Measurements from ENCODE around the gene SLC35F1.
A peak's percentile ranks its signal among the peaks of the same experiment; 100 is the strongest.

The SLC35F1 gene

DNA sequence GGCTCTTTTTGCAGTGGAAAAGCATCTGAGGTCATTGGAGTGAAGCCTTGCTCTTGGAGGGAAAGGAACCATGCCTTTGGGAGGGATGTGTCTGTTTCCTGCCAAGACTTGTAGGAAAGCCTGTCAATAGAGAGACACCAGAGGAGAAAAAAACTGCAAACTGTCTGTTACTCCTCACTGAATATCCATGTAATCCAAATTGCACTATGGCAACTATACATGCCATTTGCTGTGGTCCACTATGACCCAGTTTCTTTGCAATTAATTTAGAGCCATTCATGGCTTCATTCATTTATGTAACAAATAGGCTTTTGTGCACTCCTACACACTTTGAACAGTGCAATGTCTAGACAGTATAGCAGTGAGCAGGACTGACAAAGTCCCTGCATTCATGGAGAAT, 296.5 kb downstream of the SLC35F1 start:
- DNase-seq: no peak

DNA sequence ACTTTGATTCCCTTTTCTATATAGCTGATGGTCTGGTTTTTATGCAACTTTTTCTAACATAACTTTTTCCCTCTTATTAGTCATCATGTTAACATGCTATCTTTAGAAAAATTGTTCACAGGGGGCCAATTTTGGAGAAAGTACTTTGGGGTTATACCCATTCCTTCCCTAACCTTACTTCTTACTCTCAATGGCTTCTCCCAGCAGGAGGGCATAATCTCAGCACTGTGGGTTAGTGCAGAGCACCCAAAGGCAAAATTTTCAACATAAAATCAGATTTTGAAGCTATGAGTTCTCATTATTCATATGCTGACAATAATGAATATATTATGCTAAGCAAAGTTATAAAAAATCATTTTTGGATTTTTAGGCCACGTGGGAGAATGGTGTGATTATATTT, 299.2 kb downstream of the SLC35F1 start:
- no peak for DNase-seq

DNA sequence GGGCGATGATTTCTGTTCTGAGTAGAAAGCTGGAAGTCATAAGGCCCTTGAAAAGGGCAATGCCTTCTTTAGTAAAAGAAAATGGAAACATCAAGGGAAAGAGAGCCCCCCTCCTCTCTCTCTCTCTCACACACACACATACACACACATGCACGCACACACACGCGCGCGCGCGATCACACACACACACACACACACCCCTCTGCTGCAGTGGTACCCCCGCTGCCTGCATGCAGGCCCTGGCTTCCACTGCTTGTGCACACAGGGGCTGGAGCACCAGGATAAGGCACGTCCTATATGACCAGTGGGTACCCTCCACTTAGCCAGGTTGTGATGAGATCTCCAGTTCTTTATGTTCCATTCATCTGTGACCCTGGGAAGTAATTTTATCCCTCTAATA, 300.9 kb downstream of the SLC35F1 start:
- no peak for DNase-seq

DNA sequence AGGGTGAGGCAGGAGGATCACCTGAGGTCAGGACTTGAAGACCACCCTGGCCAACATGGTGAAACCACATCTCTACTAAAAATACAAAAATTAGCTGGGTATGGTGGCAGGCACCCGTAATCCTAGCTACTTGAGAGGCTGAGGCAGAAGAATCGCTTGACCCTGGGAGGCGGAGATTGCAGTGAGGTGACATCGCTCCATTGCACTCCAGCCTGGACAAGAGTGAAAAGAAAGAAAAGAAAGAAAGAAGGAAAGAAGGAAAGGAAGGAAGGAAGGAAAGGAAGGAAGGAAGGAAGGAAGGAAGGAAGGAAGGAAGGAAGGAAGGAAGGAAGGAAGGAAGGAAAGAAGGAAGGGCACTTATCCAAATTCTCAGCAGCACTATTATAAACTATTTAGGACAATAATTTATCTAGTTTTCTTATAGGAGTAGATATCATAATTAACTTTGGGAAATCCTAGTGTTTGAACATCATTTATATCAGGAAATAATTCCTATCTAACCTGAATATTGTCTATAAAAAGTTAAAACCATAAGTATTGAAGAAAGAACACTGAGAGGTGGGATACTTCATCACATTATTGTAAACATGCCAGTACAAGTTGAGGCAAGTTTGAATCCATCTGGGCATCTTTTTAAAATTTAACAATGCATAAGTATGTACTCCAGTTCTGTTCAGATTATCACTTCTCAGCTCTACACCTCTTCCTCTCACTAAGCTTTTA, 305.5 kb downstream of the SLC35F1 start:
- DNase-seq: no peak

DNA sequence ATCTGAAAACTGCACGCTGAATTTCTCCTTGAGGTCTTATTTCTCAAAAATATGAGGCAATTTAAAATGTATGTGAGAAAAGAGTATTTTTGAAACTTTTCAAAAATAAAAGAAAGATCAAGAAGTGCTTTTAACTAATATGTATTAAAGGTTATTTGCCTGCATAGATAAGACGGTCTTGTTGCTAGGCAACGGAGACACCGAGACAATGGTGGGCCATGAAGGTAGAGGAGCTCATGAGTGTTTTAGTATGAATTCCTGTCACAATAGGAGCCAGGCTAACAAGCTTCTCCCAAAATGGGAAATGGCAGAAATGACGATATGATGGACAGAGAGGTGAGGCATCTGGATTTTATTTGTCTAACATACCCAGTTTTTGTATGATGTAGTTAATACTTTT, 308.2 kb downstream of the SLC35F1 start:
- no peak for DNase-seq

DNA sequence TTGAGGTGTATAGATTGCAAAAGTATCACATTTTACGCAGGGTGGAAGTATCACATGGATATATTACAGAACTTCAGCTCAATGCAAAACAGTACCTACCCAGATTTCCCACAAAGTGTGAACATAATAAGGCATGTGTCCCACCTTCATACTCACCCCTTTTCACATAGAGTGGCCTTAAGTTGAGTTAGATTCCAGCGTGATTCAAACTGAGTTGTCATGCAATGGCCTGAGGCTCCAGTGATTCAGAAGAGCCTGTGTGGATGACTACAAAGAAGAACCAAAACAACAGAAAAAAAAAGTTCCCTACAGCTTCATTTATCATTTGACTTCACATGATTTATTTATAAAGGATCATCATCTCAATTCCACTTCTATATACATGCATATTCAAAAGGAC, 309.7 kb downstream of the SLC35F1 start:
- no peak for DNase-seq

DNA sequence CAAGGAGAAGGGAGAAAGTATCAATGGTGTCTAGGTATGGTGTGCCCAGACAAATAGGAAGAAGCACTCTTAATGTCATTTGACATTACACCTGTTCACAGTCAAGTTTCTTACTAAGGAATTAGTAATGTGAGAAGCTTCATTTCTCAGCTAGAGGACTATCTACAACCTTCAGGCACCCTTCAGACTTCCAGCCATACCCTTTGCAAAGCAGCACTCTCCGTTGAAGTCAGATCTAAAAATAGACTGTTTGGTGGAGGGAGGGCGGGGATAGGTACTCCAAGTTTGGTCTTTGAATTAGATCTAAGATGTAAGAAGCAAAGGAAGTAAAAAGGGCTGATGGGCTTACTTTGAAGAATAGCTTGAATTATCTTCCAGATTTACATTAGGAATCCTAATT, 311.1 kb downstream of the SLC35F1 start:
- no peak for DNase-seq

DNA sequence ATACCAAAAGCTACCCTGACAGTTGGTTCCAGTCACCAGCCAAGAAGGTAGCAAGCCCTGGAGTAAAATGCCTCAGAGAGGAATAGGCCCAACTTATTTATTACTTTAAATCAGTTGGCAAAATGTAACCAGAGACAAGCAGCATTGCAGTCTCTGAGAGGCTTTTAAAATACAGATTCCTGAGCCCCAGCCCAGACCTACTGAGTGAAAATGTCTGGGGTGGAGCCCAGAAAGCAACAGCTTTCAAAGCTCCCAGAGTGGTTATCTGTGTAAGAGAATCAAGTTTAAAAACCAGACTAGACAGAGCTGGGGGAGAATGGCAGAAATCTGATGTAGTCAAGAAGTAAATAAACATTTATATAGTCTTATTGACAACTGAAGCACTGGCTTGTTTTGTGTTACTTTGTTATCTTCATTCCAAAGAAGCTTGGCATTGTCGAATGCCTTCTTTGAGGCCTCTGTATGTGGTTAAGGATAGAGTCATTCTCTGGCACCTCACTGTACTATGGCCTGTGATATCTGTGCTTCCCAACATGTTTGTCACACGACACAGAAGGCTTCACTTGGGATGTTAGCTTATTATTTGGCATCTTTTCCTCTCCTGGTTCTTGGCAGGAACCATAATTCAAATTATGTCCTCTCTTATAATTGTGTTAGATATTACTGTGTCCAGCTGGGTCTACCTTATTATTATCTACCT, 313.5 kb downstream of the SLC35F1 start:
- no peak for DNase-seq

DNA sequence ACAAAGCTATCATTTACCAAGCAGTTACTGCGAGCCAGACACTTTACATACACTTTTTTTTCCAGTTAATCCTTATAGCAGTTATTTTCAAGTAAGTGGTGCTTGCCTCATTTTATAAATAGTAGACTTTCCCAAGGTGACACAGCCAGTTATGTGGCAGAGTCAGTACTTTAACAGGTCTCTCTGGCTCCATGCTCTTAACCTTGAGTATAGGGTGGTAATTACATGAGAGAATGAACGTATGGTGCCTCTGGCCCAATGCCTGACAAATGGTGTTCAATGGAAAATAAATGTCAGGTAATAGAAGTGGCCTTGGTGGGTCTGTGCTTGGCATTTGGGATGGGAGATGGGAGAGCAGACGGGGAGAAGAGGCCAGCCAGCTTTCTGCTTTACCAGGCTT, 316.3 kb downstream of the SLC35F1 start:
- no peak for DNase-seq

DNA sequence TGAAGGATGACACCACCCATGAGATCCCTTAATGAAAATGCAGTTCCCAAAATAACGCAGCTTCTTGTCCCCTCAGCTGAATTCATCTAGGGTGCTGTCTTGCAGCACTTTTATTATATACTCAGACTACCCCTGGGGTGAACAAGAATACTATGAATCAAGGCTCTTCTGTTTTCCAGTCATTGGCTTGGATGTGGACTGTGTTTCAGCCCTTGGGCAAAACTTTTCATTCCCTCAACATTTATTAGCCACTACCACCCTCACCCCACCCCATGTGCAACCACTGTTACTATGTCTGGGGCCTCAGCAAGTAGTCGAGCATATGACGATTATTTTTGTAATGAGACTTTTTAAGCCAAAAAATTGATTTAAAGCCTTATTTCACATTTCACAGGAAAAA, 321.8 kb downstream of the SLC35F1 start:
- DNase-seq: no peak

DNA sequence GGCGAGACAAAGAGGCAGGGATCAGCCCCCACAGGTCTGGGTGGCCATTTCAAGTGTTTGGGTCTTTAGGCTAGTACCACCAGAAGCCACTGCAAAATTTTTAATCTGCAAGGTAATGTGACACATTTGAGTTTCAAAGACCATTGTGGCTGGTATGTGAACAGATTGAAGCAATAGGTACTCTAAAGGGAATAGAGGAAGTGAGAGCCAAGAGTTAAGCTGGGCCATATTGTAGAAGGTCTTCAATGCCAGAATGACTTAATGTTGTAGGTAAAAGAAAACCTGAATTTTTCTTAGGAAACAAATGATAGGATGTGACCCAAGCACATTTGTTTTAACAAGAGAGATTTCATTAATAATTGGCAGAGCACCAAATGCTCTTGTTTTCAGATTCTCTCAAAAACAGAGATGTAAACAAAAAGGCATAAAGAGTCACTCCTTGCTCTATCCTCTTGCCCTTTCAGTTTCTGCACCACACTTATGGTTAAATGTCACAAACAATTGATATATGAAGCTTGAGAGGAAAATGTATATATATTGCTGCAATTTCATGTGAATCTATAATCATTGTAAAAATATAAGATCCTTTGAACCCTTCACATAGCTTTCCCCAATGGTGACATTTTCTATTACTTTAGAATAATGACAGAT, 333.9 kb downstream of the SLC35F1 start:
- no peak for DNase-seq

DNA sequence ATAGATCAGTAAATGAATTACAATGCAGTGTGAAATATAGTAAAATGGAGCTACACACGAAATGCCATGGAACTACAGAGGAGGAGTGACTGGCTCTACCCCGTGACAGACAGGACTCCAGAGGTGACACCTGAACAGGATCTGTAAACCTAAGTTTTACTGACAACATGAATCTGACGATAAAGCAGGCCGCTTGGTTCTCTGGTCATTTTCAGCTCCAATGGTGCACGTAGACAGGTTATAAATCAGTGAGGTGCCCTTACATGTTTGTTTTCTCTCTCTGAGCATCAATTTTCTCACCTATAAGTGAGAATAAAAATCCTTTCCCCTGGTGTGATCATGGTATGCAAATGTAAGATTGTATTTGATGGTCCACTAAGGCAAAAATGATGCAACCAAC, 339.3 kb downstream of the SLC35F1 start:
- no peak for DNase-seq

DNA sequence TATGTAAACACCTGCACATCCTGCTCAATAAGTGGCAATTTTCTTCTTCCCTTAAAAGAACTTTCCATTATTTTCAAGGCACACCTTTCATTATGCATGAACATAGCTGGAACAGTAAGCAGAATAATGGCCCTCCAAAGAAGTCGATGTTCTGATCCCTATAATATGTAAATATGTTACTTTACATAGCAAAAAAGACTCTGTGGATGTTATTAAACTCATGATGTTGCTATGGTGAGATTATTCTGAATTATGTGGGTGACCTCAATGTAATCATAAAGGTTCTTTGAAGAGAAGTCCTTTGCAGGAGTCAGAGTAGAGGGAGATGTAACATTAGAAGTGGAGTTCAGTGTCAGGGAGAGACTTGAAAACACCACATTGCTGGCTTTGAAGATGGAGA, 341.1 kb downstream of the SLC35F1 start:
- no peak for DNase-seq

DNA sequence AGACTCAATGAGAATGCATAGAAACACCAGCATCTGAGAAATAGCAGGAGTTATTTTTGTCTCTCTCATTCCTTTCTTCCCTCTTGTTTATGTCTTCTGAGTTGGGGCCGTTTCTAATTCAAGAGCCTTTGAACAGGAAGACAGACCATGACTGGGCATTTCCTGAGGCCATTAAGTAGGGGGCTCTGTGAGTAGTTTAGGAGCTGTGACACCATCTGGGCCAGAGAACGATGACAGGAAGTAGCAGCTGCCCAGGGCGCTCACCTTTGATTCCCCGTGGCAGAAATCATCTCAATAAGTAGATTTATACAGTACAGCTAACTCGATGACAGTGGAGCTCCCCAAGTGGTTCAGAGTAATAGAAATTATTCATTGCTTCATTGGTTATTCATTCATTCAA, 342.6 kb downstream of the SLC35F1 start:
- no peak for DNase-seq

DNA sequence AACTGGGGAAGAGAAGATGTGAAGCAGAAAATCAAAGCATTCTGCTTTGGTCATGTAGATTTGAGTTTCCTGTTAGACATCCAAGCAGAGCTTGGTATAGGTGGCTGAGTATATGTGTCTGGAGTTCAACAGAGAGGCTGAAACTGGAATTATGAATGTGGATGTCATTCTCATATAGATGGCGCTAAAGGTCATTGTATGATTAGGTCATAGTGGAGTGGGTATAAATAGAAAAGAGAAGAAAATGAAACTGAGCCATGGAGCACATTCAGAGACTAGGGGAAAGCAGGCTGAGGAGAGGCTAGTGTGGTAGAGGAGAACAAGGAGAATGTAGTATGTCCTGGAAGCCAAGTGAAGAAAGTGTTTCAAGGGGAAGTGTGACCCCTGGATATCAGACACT, 345.4 kb downstream of the SLC35F1 start:
- peak in 1 of 2 donors; percentile 28 for DNase-seq

DNA sequence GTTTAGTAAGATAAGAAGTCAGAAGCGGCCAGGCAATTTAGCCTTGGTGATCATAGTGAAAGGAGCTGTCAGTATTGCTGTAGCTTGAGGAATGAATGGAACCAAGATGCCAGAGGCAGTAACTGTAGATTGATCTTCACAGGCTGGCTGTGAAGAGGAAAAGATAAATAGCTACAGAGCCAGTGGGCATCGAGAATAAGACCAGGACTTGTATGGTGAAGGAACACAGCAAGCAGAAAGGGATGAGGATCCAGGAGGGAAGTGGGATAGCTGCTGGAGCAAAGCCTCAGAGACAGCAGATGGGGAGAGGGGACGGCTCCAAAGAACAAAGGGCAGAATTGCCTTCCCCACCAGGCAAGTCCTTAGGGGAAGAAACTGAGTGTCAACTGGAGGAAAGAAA, 346.7 kb downstream of the SLC35F1 start:
- no peak for DNase-seq

DNA sequence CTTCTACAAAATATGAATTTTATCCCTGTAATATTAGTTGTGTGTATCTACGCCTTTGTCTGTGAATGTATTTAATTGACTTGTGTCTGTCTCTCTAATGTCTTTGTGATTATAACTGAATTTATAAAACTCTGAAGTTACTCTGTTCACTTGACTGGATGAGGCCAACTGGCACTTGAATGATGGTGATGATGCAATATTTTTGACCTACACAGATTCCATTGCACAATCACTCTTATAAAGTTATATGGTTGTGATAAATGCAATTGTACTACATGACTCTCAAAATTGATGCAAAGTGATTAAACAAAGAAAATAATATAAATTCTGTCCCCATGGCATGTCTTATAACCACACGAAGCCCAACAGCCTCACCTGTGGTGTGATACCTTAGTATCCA, 353.8 kb downstream of the SLC35F1 start:
- DNase-seq: no peak

DNA sequence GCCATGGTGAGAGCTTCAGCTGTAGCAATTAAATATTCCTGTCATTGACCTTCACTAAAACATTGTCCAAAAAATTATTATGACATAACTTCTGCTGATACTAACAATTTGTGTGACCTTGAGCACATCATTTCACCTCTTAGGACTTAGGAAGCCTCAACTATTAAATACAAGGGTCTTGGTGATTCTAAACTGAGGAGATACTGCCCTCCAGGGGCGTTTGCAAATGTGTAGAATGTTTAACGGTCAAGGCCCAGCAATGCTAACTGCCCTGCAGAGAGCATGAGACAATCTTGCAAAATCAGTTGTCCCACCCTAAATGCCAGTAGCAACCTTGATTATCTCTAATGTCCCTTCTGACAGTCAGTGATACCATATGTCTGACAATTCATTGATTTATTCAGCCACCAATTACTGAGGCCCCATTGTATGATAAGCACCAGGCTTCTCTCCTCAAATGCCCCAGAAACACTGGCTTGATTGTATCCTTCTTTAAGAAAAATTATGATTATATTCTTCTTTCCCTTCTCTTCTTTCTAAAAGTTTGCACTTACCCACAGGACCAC, 356.9 kb downstream of the SLC35F1 start:
- DNase-seq: peak in 1 of 2 donors; percentile 9

DNA sequence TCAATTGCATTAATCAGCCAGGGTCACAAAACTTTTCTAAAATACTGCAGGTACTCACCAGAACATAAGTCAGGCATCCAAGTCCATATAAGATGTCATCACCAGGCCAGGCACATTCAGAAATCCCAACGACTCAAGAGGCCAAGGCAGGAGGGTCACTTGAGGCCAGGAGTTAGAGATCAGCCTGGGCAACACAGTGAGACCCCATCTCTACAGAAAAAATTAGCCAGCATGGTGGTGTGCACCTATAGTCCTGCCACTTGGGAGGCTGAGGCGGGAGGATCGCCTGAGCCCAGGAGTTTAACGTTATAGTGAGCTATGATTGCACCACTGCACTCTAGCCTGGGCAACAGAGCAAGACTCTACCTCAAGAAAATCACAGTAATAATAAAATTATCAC, 362.6 kb downstream of the SLC35F1 start:
- DNase-seq: no peak

DNA sequence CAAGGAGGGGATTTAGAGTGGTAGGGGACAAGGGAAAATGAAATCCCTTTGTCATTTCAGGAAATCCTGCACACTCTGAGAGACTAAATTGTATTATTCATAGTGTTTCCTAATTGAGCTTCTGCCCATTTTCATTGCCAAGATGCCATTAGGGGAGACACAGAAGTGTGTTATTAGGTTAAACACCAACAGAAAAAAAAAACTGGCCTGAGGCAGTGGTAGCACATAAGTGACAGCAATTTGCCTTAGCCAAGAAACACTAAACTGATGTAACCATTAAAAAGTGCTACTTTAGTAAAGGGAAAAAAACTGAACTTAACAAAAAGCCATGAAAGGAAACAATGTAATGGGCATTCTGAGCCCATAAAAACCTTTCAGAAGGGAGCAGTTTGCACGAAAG, 370.6 kb downstream of the SLC35F1 start:
- DNase-seq: no peak

DNA sequence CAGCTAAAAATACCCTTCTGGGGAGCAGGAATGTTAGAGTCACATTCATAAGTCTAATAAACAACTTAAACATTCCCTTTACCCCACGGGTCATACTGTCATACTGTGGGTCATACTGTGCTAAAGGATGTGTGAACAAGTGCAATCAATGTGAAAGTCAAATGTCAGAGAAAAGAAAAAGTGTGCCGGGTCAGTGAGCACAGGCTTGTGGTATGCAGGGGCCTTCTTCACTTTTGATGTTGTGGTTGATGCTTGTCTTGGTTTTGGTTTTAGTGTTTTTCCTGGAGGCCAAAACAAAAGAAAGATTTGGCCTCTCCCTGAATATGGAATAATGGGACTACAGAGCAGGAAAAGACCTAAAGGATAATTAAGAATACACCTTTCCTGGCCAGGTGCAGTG, 373.1 kb downstream of the SLC35F1 start:
- DNase-seq: no peak

DNA sequence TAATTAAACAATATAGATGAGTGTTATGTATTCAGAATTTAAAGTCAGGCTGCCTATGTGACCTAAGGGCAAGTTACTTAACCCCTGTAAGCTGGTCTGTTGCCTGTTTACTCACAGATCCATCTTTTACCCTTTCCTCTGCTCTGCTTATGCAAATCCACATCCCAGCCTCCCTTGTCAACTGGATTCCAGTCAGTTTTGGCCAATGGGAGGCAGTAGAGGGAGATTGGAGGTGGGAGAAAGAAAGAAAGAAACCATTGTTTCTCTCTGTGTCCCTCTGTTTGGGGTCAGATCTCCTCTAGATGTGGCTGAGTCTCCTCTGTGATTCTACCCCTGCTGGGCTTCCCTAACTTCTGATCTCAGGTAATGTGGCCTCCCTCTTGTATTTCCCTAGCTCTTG, 374.2 kb downstream of the SLC35F1 start:
- DNase-seq: no peak

DNA sequence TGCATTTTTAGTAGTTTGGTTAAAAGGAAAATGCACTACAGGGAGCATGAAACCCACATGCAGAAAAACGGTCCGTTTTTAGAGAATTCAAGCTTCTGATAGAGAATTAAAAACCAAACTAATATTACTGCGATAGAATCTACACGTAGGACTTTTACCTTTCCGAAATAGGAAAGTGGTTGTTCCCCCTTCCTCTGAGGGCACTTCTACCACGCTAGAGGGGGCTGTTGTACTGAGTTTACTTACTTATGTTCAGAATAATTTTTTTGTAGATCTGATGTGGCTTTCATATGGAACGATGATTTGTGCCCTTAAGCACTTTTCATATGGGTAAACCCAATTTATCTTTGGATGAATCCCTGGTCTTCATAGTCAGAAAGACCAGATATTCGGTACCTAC, 376.7 kb downstream of the SLC35F1 start:
- peak; percentile 36 to 56 for DNase-seq
